GM12873 (cell line): ENCODE results near the gene TTC1.

Experiments used
- CTCF ChIP-seq: IDR thresholded peaks from 2 replicates; pipeline ENCODE4 v1.5.1; 2012; ENCODE audit warnings: low read depth, mild to moderate bottlenecking, moderate library complexity, low read length, control low read depth; ENCODE audit not compliant: insufficient read depth; ENCODE audit errors: missing control alignments

Gene TTC1

GRCh38 chr5:160108124-160108523 is 99.2 kb downstream of the TTC1 start:
- no peak for TF ChIP-seq CTCF
